GM23338 (cell line): ENCODE results near the gene NPHS1.

Experiments
- CREB1 ChIP-seq: fragments of 250-450 bp; sonication (Bioruptor Pico); IDR thresholded peaks from 2 replicates; pipeline ENCODE4 v1.5.0; 2020; ENCODE audit warnings: low read depth, mild to moderate bottlenecking, moderate library complexity
- CTCF ChIP-seq, 2 experiments: fragments of 200-600 bp in 1 of 2; sonication (generic) in 1 of 2; conservative IDR thresholded peaks; 2 replicates each; pipeline versions ENCODE4 v1.5.1 to v1.6.1; 2016 to 2017; ENCODE audit warnings: antibody characterized with exemption in 2 of 2, low read depth in 2 of 2, mild to moderate bottlenecking in 2 of 2, moderate library complexity in 1 of 2
- ETS1 ChIP-seq: IDR thresholded peaks from 2 replicates; pipeline ENCODE4 v1.6.1; 2016; ENCODE audit warnings: antibody characterized with exemption
- EZH2 ChIP-seq: fragments of 200-600 bp; sonication (generic); IDR thresholded peaks from one replicate; pipeline ENCODE4 v1.8.0; 2017; ENCODE audit warnings: antibody characterized with exemption, mild to moderate bottlenecking, low read depth; ENCODE audit not compliant: unreplicated experiment
- EZH2phosphoT487 ChIP-seq: fragments of 200-600 bp; sonication (generic); IDR thresholded peaks from one replicate; pipeline ENCODE4 v1.8.1; 2018; ENCODE audit warnings: antibody characterized with exemption; ENCODE audit not compliant: unreplicated experiment
- JUNB ChIP-seq: IDR thresholded peaks from one replicate; pipeline ENCODE4 v1.6.1; 2016; ENCODE audit warnings: antibody characterized with exemption; ENCODE audit not compliant: unreplicated experiment
- NANOG ChIP-seq: IDR thresholded peaks from 2 replicates; pipeline ENCODE4 v1.6.1; 2016; ENCODE audit warnings: antibody characterized with exemption, borderline replicate concordance
- POLR2AphosphoS5 ChIP-seq: IDR thresholded peaks from 2 replicates; pipeline ENCODE4 v1.6.1; 2016; ENCODE audit warnings: antibody characterized with exemption, low read depth
- REST ChIP-seq: IDR thresholded peaks from one replicate; pipeline ENCODE4 v1.6.1; 2018; ENCODE audit warnings: antibody characterized with exemption; ENCODE audit not compliant: unreplicated experiment
- STAT1 ChIP-seq: IDR thresholded peaks from one replicate; pipeline ENCODE4 v1.6.1; 2016; ENCODE audit warnings: antibody characterized with exemption; ENCODE audit not compliant: unreplicated experiment
- ZNF331 ChIP-seq: fragments of 250-450 bp; sonication (Bioruptor Pico); IDR thresholded peaks from 2 replicates; pipeline ENCODE4 v1.5.0; 2020; ENCODE audit warnings: low read depth, mild to moderate bottlenecking, moderate library complexity
- ZNF462 ChIP-seq: fragments of 250-450 bp; sonication (Bioruptor Pico); IDR thresholded peaks from 2 replicates; pipeline ENCODE4 v1.5.0; 2020; ENCODE audit warnings: mild to moderate bottlenecking, moderate library complexity

- TF ChIP-seq CTCF (conservative IDR thresholded peaks at IDR 0.05; ENCODE audit: low read depth in 2 of 2) (no peak), CREB1 (CRISPR knock-in tag) (no peak), JUNB (no peak), POLR2AphosphoS5 (no peak), REST (no peak), ETS1 (no peak), ZNF331 (CRISPR knock-in tag) (no peak), EZH2phosphoT487 (no peak), NANOG (no peak), EZH2 (no peak), STAT1 (no peak), ZNF462 (CRISPR knock-in tag) (no peak)
These were observed 44.3 kb upstream of the NPHS1 start for GRCh38 chr19:35896643-35897040.
